NCI-H524 treated with DMSO at 0.1 percent for 48 hours (cell line): Measurements from ENCODE around the gene TWNK.

Experiments
- DNase-seq: peaks from one replicate; lab custom pipeline; 2025; lab: John Stamatoyannopoulos, UW

Gene TWNK

GRCh38 chr10:101011517-101012423 lies 24.4 kb downstream of the TWNK start:
- DNase-seq, result no peak

- DNase-seq, result no peak
These were observed 25.4 kb downstream of the TWNK start for GRCh38 chr10:101012525-101013364.

GRCh38 chr10:101013365-101013825 lies 26.1 kb downstream of the TWNK start:
- no peak for DNase-seq

- DNase-seq, result no peak
These were observed 27.0 kb downstream of the TWNK start for GRCh38 chr10:101014230-101014884.

- no peak for DNase-seq
These were observed 27.7 kb downstream of the TWNK start for GRCh38 chr10:101014966-101015581.

GRCh38 chr10:101015582-101015973 lies 28.2 kb downstream of the TWNK start:
- DNase-seq, result no peak

- DNase-seq, result no peak
These were observed 29.5 kb downstream of the TWNK start for GRCh38 chr10:101016814-101017213.

GRCh38 chr10:101018118-101018599 lies 30.8 kb downstream of the TWNK start:
- DNase-seq, result no peak

- no peak for DNase-seq
These were observed 31.5 kb downstream of the TWNK start for GRCh38 chr10:101018600-101019439.

GRCh38 chr10:101019440-101019703 lies 32.0 kb downstream of the TWNK start:
- no peak for DNase-seq

- no peak for DNase-seq
These were observed 33.2 kb downstream of the TWNK start for GRCh38 chr10:101020427-101021075.

- DNase-seq, result no peak
These were observed 33.9 kb downstream of the TWNK start for GRCh38 chr10:101021239-101021638.

- no peak for DNase-seq
These were observed 34.4 kb downstream of the TWNK start for GRCh38 chr10:101021692-101022251.

GRCh38 chr10:101022967-101023705 lies 35.8 kb downstream of the TWNK start:
- DNase-seq, result no peak

- DNase-seq, result no peak
These were observed 39.9 kb downstream of the TWNK start for GRCh38 chr10:101027106-101027720.

GRCh38 chr10:101028446-101029337 lies 41.3 kb downstream of the TWNK start:
- DNase-seq, result no peak

- DNase-seq, result no peak
These were observed 42.4 kb downstream of the TWNK start for GRCh38 chr10:101029520-101030295.
